ENCODE measurements around the gene TMEM62. TPM values are rescaled to one million over a fixed set of nuclear protein-coding genes. Genes with fewer than 3 reads are reported as not detected.
"Not testable (repeated sequence)": the region's sequence is repeated elsewhere in the genome, so short reads cannot be mapped to it uniquely, and the experiment has no call there.

The TMEM62 gene
- total RNA-seq, 1 donor from 2014 or later, result 26.1 TPM

GRCh38 chr15:43220991-43221403 is 87.6 kb downstream of the TMEM62 start, which contains the start of gene EPB42:
TSS of gene EPB42 (minus strand) at chr15:43221018. CDS start at chr15:43220825, 193 bp downstream.
- no peak for DNase-seq (ENCODE audit: low read depth)
- Histone ChIP-seq H3K36me3 (ENCODE audit: control insufficient read depth, insufficient read depth, low read length) (no peaks in the 10 kb centered on the region), H3K4me3 (ENCODE audit: low read depth, low read length) (no peak within 1 kb of the TSS), H3K27me3 (ENCODE audit: control insufficient read depth, insufficient read depth, low read length) (no peaks in the 10 kb centered on the region)
- no peak for FAIRE-seq
- TF ChIP-seq, protein P1, sequence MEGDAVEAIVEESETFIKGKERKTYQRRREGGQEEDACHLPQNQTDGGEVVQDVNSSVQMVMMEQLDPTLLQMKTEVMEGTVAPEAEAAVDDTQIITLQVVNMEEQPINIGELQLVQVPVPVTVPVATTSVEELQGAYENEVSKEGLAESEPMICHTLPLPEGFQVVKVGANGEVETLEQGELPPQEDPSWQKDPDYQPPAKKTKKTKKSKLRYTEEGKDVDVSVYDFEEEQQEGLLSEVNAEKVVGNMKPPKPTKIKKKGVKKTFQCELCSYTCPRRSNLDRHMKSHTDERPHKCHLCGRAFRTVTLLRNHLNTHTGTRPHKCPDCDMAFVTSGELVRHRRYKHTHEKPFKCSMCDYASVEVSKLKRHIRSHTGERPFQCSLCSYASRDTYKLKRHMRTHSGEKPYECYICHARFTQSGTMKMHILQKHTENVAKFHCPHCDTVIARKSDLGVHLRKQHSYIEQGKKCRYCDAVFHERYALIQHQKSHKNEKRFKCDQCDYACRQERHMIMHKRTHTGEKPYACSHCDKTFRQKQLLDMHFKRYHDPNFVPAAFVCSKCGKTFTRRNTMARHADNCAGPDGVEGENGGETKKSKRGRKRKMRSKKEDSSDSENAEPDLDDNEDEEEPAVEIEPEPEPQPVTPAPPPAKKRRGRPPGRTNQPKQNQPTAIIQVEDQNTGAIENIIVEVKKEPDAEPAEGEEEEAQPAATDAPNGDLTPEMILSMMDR (IDR thresholded peaks at IDR 0.05; ENCODE audit: insufficient read depth, low read length, severe bottlenecking), result no peak

DNA sequence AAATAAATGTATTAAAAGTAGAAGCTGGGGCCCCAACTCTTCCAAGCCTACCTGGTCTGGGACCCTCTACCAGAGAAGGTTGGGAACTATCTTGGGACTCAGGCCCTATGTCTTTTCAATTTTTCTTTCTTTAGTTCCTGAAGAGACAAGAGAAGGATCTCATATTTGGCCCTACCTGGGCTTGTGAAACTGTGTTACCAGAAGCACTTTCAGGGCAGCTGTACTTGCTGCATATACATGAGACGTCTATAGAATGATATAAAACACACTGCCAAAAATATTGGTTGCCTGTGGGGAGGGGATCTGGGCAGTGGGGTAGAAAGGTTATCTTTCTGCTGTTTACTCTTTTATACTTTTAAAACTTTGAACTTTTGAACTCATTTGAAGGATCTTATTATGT is 88.0 kb downstream of the TMEM62 start:
- no peak for DNase-seq (ENCODE audit: low read depth)
- no peaks in the 10 kb centered on the region for H3K36me3 ChIP-seq (ENCODE audit: control insufficient read depth, insufficient read depth, low read length)
- FAIRE-seq, result no peak
- no peak overlapping the region for H3K4me3 ChIP-seq (ENCODE audit: low read depth, low read length)
- no peaks in the 10 kb centered on the region for H3K27me3 ChIP-seq (ENCODE audit: control insufficient read depth, insufficient read depth, low read length)
- TF ChIP-seq, protein P1 (IDR thresholded peaks at IDR 0.05; ENCODE audit: insufficient read depth, low read length, severe bottlenecking), result no peak

DNA sequence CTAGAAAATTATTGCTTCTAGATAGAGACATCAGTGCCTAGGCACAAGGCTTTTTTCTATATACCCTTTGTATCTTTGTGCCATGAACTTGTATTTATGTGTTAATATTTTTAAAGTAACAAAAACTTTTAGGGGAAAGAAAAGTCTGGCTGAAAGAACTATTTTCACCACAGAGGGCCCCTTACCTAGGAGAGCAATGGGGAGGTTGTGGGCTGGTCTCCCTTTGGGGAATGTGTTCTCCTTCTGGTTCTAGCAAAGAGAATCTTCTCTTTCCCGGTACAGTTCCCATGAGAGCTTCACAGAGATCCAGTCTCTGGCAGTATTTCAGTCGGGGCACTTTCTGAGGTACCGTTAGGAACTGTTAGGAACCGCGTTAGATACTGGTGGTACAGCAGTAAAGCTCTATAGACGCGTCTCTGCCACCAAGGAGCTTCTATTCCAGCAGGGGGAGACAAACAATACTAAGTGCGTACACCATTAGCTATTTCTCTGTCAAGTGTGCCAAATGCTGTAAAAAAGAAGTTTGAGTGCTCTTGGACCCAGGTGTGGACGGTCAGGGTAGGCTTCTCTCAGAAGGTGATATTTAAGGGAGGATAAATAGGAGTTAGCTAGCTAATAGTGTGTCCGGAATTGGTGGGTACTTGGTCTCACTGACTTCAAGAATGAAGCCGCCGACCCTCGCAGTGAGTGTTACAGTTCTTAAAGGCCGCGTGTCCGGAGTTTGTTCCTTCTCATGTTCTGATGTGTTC is 92.0 kb downstream of the TMEM62 start:
- DNase-seq (ENCODE audit: low read depth), result peak; percentile 59
- Histone ChIP-seq H3K27me3 (ENCODE audit: control insufficient read depth, insufficient read depth, low read length) (no peaks in the 10 kb centered on the region), H3K36me3 (ENCODE audit: control insufficient read depth, insufficient read depth, low read length) (no peaks in the 10 kb centered on the region), H3K4me3 (ENCODE audit: low read depth, low read length) (no peak overlapping the region)
- peak; percentile 23 for FAIRE-seq
- TF ChIP-seq, protein P1 (IDR thresholded peaks at IDR 0.05; ENCODE audit: insufficient read depth, low read length, severe bottlenecking), result peak; percentile 82

- not testable (repeated sequence) for FAIRE-seq; H3K4me3 ChIP-seq (ENCODE audit: low read depth, low read length); H3K27me3 ChIP-seq (ENCODE audit: control insufficient read depth, insufficient read depth, low read length); H3K36me3 ChIP-seq (ENCODE audit: control insufficient read depth, insufficient read depth, low read length); DNase-seq (ENCODE audit: low read depth)
These were observed 92.5 kb downstream of the TMEM62 start for GRCh38 chr15:43225950-43226255.

DNA sequence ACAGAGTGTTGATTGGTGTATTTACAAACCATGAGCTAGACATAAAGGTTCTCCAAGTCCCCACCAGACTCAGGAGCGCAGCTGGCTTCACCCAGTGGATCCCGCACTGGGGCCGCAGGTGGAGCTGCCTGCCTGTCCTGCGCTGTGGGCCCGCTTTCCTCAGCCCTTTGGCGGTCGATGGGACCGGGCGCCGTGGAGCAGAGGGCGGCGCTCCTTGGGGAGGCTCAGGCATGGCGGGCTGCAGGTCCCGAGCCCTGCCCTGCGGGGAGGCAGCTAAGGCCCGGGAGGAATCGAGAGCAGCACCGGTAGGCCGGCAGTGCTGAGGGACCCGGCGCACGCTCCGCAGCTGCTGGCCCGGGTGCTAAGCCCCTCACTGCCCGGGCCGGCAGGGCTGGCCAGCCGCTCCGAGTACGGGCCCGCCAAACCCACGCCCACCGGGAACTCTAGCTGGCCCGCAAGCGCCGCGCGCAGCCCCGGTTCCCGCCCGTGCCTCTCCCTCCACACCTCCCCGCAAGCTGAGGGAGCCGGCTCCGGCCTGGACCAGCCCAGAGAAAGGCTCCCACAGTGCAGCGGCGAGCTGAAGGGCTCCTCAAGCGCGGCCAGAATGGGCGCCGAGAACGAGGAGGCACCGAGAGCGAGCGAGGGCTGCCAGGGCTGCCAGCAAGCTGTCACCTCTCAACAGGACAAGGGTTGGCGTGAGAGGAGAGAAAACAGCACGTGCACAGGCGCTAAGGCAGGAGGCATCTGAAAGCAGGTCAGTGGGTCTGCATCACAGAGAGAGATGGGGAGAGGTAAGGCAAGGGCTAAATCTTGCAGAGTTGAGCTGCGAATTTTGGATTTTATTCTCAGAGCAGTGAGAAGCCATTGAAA is 93.3 kb downstream of the TMEM62 start:
- no peaks in the 10 kb centered on the region for H3K36me3 ChIP-seq (ENCODE audit: control insufficient read depth, insufficient read depth, low read length)
- TF ChIP-seq, protein P1 (IDR thresholded peaks at IDR 0.05; ENCODE audit: insufficient read depth, low read length, severe bottlenecking), result no peak

DNA sequence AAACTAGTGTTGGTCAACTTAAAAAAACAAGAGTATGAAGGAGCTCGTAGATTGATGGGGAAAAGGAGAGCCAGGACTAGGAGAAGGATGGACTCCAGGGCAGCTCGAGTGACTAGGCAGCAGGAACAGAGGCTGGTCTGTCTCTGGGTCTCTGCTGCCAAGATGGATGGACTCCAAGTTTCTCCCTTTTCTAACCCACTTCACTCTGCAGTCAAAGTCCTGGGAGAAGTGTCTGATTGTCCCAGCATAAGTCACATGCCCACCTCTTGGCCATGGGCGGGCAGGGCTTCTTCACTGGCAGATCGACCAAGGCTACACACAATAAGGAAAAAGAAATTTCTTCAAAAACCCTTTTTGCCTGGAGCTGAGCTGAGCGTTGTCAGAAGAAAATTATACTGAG is 96.6 kb downstream of the TMEM62 start:
- DNase-seq (ENCODE audit: low read depth), result no peak
- Histone ChIP-seq H3K4me3 (ENCODE audit: low read depth, low read length) (no peak overlapping the region), H3K27me3 (ENCODE audit: control insufficient read depth, insufficient read depth, low read length) (no peaks in the 10 kb centered on the region), H3K36me3 (ENCODE audit: control insufficient read depth, insufficient read depth, low read length) (no peaks in the 10 kb centered on the region)
- TF ChIP-seq, protein P1 (IDR thresholded peaks at IDR 0.05; ENCODE audit: insufficient read depth, low read length, severe bottlenecking), result no peak
- FAIRE-seq, result peak; percentile 66

More for the DNA sequence above, 93.3 kb downstream of the TMEM62 start:
- DNase-seq (ENCODE audit: low read depth), result no peak
- H3K27me3 ChIP-seq (ENCODE audit: control insufficient read depth, insufficient read depth, low read length), result no peaks in the 10 kb centered on the region
- H3K4me3 ChIP-seq (ENCODE audit: low read depth, low read length), result no peak overlapping the region
- no peak for FAIRE-seq
